Measurements from ENCODE around the gene ACTR10. TPM values are rescaled to one million over a fixed set of nuclear protein-coding genes. Genes with fewer than 3 reads are reported as not detected.
A peak's percentile ranks its signal among the peaks of the same experiment; 100 is the strongest.
"Not testable (repeated sequence)": the region's sequence is repeated elsewhere in the genome, so short reads cannot be mapped to it uniquely, and the experiment has no call there.

The ACTR10 gene
- total RNA-seq, 1 donor from 2014 or later = 58.1 TPM

- peak overlapping the region; percentile 92 for H3K4me3 ChIP-seq
- peak overlapping the region; percentile 97 for H3K27ac ChIP-seq
- no peak for TF ChIP-seq CTCF (IDR thresholded peaks at IDR 0.05)
- intact Hi-C loops (cut with DNase I) = no loop called here
- no peak for DNase-seq
- peaks cover 12% of the 10 kb centered on the region for H3K36me3 ChIP-seq
- no peaks in the 10 kb centered on the region for H3K27me3 ChIP-seq (ENCODE audit: low read depth)
- peak; percentile 27 to 61 for ATAC-seq
- H3K4me1 ChIP-seq = peaks cover 43% of the 10 kb centered on the region
- no peaks in the 10 kb centered on the region for H3K9me3 ChIP-seq
These were observed 44.0 kb downstream of the ACTR10 start for GRCh38 chr14:58243790-58244555.

- Histone ChIP-seq H3K4me3 (peak within 1 kb of the TSS; percentile 92), H3K9me3 (no peaks in the 10 kb centered on the region), H3K27ac (peak within 1 kb of the TSS; percentile 97), H3K36me3 (peaks cover 20% of the 10 kb centered on the region), H3K27me3 (ENCODE audit: low read depth) (no peaks in the 10 kb centered on the region), H3K4me1 (peaks cover 42% of the 10 kb centered on the region)
- DNase-seq = peak; percentile 98
- intact Hi-C loops (cut with DNase I) = no loop called here
- ATAC-seq = peak; percentile 94 to 98
- no peak for TF ChIP-seq CTCF (IDR thresholded peaks at IDR 0.05)
These were observed 44.8 kb downstream of the ACTR10 start, which contains the start of gene PSMA3 for GRCh38 chr14:58244556-58245387. PSMA3 (plus strand) TSS chr14:58244843; CDS start chr14:58244921, 78 bp downstream.

GRCh38 chr14:58245562-58245961 lies 45.6 kb downstream of the ACTR10 start:
- intact Hi-C loops (cut with DNase I) = no loop called here
- TF ChIP-seq CTCF (IDR thresholded peaks at IDR 0.05) = no peak
- DNase-seq = no peak
- H3K4me1 ChIP-seq = peaks cover 42% of the 10 kb centered on the region
- peak overlapping the region; percentile 92 for H3K4me3 ChIP-seq
- peak overlapping the region; percentile 97 for H3K27ac ChIP-seq
- no peaks in the 10 kb centered on the region for H3K9me3 ChIP-seq
- H3K36me3 ChIP-seq = peaks cover 28% of the 10 kb centered on the region
- ATAC-seq = no peak
- H3K27me3 ChIP-seq (ENCODE audit: low read depth) = no peaks in the 10 kb centered on the region

GRCh38 chr14:58249611-58250010 lies 49.7 kb downstream of the ACTR10 start:
- Histone ChIP-seq H3K9me3 (no peaks in the 10 kb centered on the region), H3K27me3 (ENCODE audit: low read depth) (no peaks in the 10 kb centered on the region), H3K36me3 (peaks cover 67% of the 10 kb centered on the region), H3K27ac (no peak overlapping the region), H3K4me1 (peaks cover 26% of the 10 kb centered on the region), H3K4me3 (no peak overlapping the region)
- TF ChIP-seq CTCF (IDR thresholded peaks at IDR 0.05) = no peak
- ATAC-seq (no peak), DNase-seq (no peak)
- intact Hi-C loops (cut with DNase I) = no loop called here

GRCh38 chr14:58258156-58258555 lies 58.2 kb downstream of the ACTR10 start:
- no peak overlapping the region for H3K4me3 ChIP-seq
- H3K9me3 ChIP-seq = no peaks in the 10 kb centered on the region
- H3K4me1 ChIP-seq = peaks cover 13% of the 10 kb centered on the region
- peak; percentile 86 to 89 for ATAC-seq
- DNase-seq = no peak
- no peaks in the 10 kb centered on the region for H3K27me3 ChIP-seq (ENCODE audit: low read depth)
- peaks cover 99% of the 10 kb centered on the region for H3K36me3 ChIP-seq
- intact Hi-C loops (cut with DNase I) = no loop called here
- H3K27ac ChIP-seq = no peak overlapping the region
- no peak for TF ChIP-seq CTCF (IDR thresholded peaks at IDR 0.05)

GRCh38 chr14:58262005-58262404 lies 62.1 kb downstream of the ACTR10 start:
- DNase-seq; ATAC-seq; H3K9me3 ChIP-seq; H3K4me3 ChIP-seq; H3K27ac ChIP-seq; H3K27me3 ChIP-seq (ENCODE audit: low read depth); intact Hi-C loops (cut with DNase I): not testable (repeated sequence)
- peaks cover 100% of the 10 kb centered on the region for H3K36me3 ChIP-seq
- H3K4me1 ChIP-seq = peaks cover 23% of the 10 kb centered on the region

Measured in lower lobe of right lung (tissue), 2 donors.